KMS-11 (cell line): ENCODE results near the gene ARHGEF6.

Experiments used
- H2AFZ ChIP-seq: fragments of 200-600 bp; sonication (generic); 2 replicates; pipeline ENCODE4 v1.6.1; 2016; ENCODE audit warnings: antibody characterized with exemption, mixed run types, low read depth
- H3K27ac ChIP-seq: fragments of 200-600 bp; sonication (generic); 2 replicates; pipeline ENCODE4 v1.6.1; 2016; ENCODE audit warnings: mild to moderate bottlenecking, mixed run types
- H3K27me3 ChIP-seq: fragments of 200-600 bp; sonication (generic); 2 replicates; pipeline ENCODE4 v1.6.1; 2017; ENCODE audit warnings: mild to moderate bottlenecking, low read depth, mixed run types, moderate library complexity; ENCODE audit not compliant: insufficient read depth
- H3K36me3 ChIP-seq: fragments of 200-600 bp; sonication (generic); 2 replicates; pipeline ENCODE4 v1.6.1; 2017; ENCODE audit warnings: mild to moderate bottlenecking, mixed run types; ENCODE audit not compliant: insufficient read depth
- H3K4me1 ChIP-seq: fragments of 200-600 bp; sonication (generic); 2 replicates; pipeline ENCODE4 v1.6.1; 2016; ENCODE audit warnings: mild to moderate bottlenecking, low read depth, mixed run types; ENCODE audit not compliant: poor library complexity, severe bottlenecking
- H3K4me2 ChIP-seq: fragments of 200-600 bp; sonication (generic); 2 replicates; pipeline ENCODE4 v1.7.0; 2016; ENCODE audit warnings: mild to moderate bottlenecking, mixed run types
- H3K4me3 ChIP-seq: fragments of 200-600 bp; sonication (generic); IDR thresholded peaks from 2 replicates; pipeline ENCODE4 v1.6.1; 2017; ENCODE audit warnings: low read depth, low read length, mixed read lengths; ENCODE audit not compliant: insufficient read depth
- H3K79me2 ChIP-seq: fragments of 200-600 bp; sonication (generic); 2 replicates; pipeline ENCODE4 v1.6.1; 2016; ENCODE audit warnings: low read depth, mixed run types; ENCODE audit not compliant: insufficient read depth
- H3K9ac ChIP-seq: fragments of 200-600 bp; sonication (generic); 2 replicates; pipeline ENCODE4 v1.6.1; 2016; ENCODE audit warnings: mild to moderate bottlenecking, mixed run types
- H4K20me1 ChIP-seq: fragments of 200-600 bp; sonication (generic); 2 replicates; pipeline ENCODE4 v1.6.1; 2016; ENCODE audit warnings: mild to moderate bottlenecking, mixed run types; ENCODE audit not compliant: insufficient read depth
- CTCF ChIP-seq: fragments of 200-600 bp; sonication (generic); conservative IDR thresholded peaks from 2 replicates; pipeline ENCODE4 v1.6.1; 2017; ENCODE audit warnings: low read depth, mild to moderate bottlenecking, antibody characterized with exemption, low read length, moderate library complexity, mixed read lengths

ARHGEF6 gene

GRCh38 chrX:136761421-136761820 lies 19.3 kb downstream of the ARHGEF6 start:
- no peaks in the 10 kb centered on the region for H3K36me3 ChIP-seq
- TF ChIP-seq CTCF: no peak
- H3K4me1 ChIP-seq: no peaks in the 10 kb centered on the region
- no peak overlapping the region for H3K4me3 ChIP-seq
- no peak overlapping the region for H2AFZ ChIP-seq
- H3K27me3 ChIP-seq: no peaks in the 10 kb centered on the region
- H3K4me2 ChIP-seq: no peak overlapping the region
- no peak overlapping the region for H3K27ac ChIP-seq
- H3K79me2 ChIP-seq: no peaks in the 10 kb centered on the region
- no peak overlapping the region for H3K9ac ChIP-seq
- no peaks in the 10 kb centered on the region for H4K20me1 ChIP-seq

GRCh38 chrX:136759968-136760367 lies 20.8 kb downstream of the ARHGEF6 start:
- Histone ChIP-seq H4K20me1 (no peaks in the 10 kb centered on the region), H3K4me1 (no peaks in the 10 kb centered on the region), H3K27me3 (no peaks in the 10 kb centered on the region), H3K36me3 (no peaks in the 10 kb centered on the region), H3K4me2 (no peak overlapping the region), H2AFZ (no peak overlapping the region), H3K9ac (no peak overlapping the region), H3K27ac (no peak overlapping the region), H3K4me3 (no peak overlapping the region), H3K79me2 (no peaks in the 10 kb centered on the region)
- TF ChIP-seq CTCF: no peak

- Histone ChIP-seq H3K27me3 (no peaks in the 10 kb centered on the region), H4K20me1 (no peaks in the 10 kb centered on the region), H2AFZ (no peak overlapping the region), H3K36me3 (no peaks in the 10 kb centered on the region), H3K4me3 (no peak overlapping the region), H3K4me1 (no peaks in the 10 kb centered on the region), H3K9ac (no peak overlapping the region), H3K27ac (no peak overlapping the region), H3K79me2 (no peaks in the 10 kb centered on the region), H3K4me2 (no peak overlapping the region)
- TF ChIP-seq CTCF: no peak
Observed at GRCh38 chrX:136755411-136755810, 25.3 kb downstream of the ARHGEF6 start.

DNA sequence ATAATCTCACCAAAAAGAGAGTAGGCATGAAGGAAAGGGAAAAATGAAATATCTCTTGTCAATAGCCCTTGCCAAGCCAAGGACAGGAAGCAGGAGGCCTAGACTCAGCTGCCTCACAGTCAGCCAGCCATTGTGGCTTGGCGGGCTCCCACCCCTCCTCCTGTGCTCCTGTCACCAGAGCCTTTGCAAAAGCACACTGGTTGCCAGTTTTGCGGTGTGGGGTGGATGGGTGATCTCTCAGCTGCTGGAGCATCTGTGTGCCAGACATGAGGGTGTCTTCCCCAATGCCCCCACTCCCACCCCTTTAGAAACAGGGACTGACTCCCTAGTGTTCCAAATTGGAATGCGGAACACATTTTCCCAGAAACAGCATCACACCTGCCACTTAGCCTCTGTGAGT lies 26.1 kb downstream of the ARHGEF6 start:
- Histone ChIP-seq H2AFZ (no peak overlapping the region), H4K20me1 (no peaks in the 10 kb centered on the region), H3K36me3 (no peaks in the 10 kb centered on the region), H3K27ac (no peak overlapping the region), H3K9ac (no peak overlapping the region), H3K4me3 (no peak overlapping the region), H3K4me1 (no peaks in the 10 kb centered on the region), H3K79me2 (no peaks in the 10 kb centered on the region), H3K4me2 (no peak overlapping the region), H3K27me3 (no peaks in the 10 kb centered on the region)
- TF ChIP-seq CTCF: no peak

GRCh38 chrX:136752796-136753195 lies 27.9 kb downstream of the ARHGEF6 start:
- no peaks in the 10 kb centered on the region for H4K20me1 ChIP-seq
- no peak overlapping the region for H2AFZ ChIP-seq
- no peak overlapping the region for H3K27ac ChIP-seq
- no peaks in the 10 kb centered on the region for H3K27me3 ChIP-seq
- no peaks in the 10 kb centered on the region for H3K4me1 ChIP-seq
- H3K79me2 ChIP-seq: no peaks in the 10 kb centered on the region
- no peaks in the 10 kb centered on the region for H3K36me3 ChIP-seq
- no peak overlapping the region for H3K9ac ChIP-seq
- no peak overlapping the region for H3K4me2 ChIP-seq
- TF ChIP-seq CTCF: no peak
- no peak overlapping the region for H3K4me3 ChIP-seq
